ENCODE data around the gene PTRH2.
A peak's percentile ranks its signal among the peaks of the same experiment; 100 is the strongest.
"Not testable (repeated sequence)": the region's sequence is repeated elsewhere in the genome, so short reads cannot be mapped to it uniquely, and the experiment has no call there.

PTRH2 gene

GRCh38 chr17:59707149-59707970 is at the start of gene PTRH2, which contains the start of gene VMP1:
TSS of gene PTRH2 (minus strand) at chr17:59707430. CDS start at chr17:59697978, 9,452 bp downstream.
TSS of gene VMP1 (plus strand) at chr17:59707654. CDS start at chr17:59731447, 23,793 bp downstream.
- peak; percentile 85 for DNase-seq (ENCODE audit: low read depth)

- DNase-seq (ENCODE audit: low read depth): no peak
Observed at GRCh38 chr17:59756236-59756818, 49.1 kb upstream of the PTRH2 start.

GRCh38 chr17:59755069-59755468 is 47.8 kb upstream of the PTRH2 start:
- not testable (repeated sequence) for DNase-seq (ENCODE audit: low read depth)

- DNase-seq (ENCODE audit: low read depth): peak; percentile 46
Observed at GRCh38 chr17:59754552-59754951, 47.3 kb upstream of the PTRH2 start.

GRCh38 chr17:59753522-59754467 is 46.6 kb upstream of the PTRH2 start:
- DNase-seq (ENCODE audit: low read depth): no peak

GRCh38 chr17:59752922-59753321 is 45.7 kb upstream of the PTRH2 start:
- no peak for DNase-seq (ENCODE audit: low read depth)

- no peak for DNase-seq (ENCODE audit: low read depth)
Observed at GRCh38 chr17:59752446-59752845, 45.2 kb upstream of the PTRH2 start.

- DNase-seq (ENCODE audit: low read depth): no peak
Observed at GRCh38 chr17:59751955-59752413, 44.8 kb upstream of the PTRH2 start.

- no peak for DNase-seq (ENCODE audit: low read depth)
Observed at GRCh38 chr17:59748591-59748990, 41.4 kb upstream of the PTRH2 start.

- DNase-seq (ENCODE audit: low read depth): no peak
Observed at GRCh38 chr17:59746849-59747445, 39.7 kb upstream of the PTRH2 start.

GRCh38 chr17:59745040-59745439 is 37.8 kb upstream of the PTRH2 start:
- DNase-seq (ENCODE audit: low read depth): no peak

GRCh38 chr17:59743842-59744241 is 36.6 kb upstream of the PTRH2 start:
- DNase-seq (ENCODE audit: low read depth): no peak

GRCh38 chr17:59737324-59737723 is 30.1 kb upstream of the PTRH2 start:
- DNase-seq (ENCODE audit: low read depth): no peak

- no peak for DNase-seq (ENCODE audit: low read depth)
Observed at GRCh38 chr17:59734226-59734625, 27.0 kb upstream of the PTRH2 start.

GRCh38 chr17:59733697-59734096 is 26.5 kb upstream of the PTRH2 start:
- no peak for DNase-seq (ENCODE audit: low read depth)

GRCh38 chr17:59730268-59730834 is 23.1 kb upstream of the PTRH2 start:
- no peak for DNase-seq (ENCODE audit: low read depth)

GRCh38 chr17:59727817-59728533 is 20.7 kb upstream of the PTRH2 start:
- DNase-seq (ENCODE audit: low read depth): no peak

- no peak for DNase-seq (ENCODE audit: low read depth)
Observed at GRCh38 chr17:59725691-59726090, 18.5 kb upstream of the PTRH2 start.

GRCh38 chr17:59723607-59724006 is 16.4 kb upstream of the PTRH2 start:
- DNase-seq (ENCODE audit: low read depth): no peak

GRCh38 chr17:59723041-59723440 is 15.8 kb upstream of the PTRH2 start:
- DNase-seq (ENCODE audit: low read depth): no peak

- no peak for DNase-seq (ENCODE audit: low read depth)
Observed at GRCh38 chr17:59722623-59723022, 15.4 kb upstream of the PTRH2 start.

Measured in stimulated activated CD4-positive, alpha-beta T cell treated with anti-CD3 and anti-CD28 coated beads, Interleukin-2, amount 100 ng/mL, for 4 hours (primary cell).